IMR-90 (cell line): ENCODE data around the gene TBC1D22B. TPM values are rescaled to one million over a fixed set of nuclear protein-coding genes. Genes with fewer than 3 reads are reported as not detected.

Experiments used
- ATAC-seq: fragments of 200-7000 bp; cut with Tn5 transposase; 2 replicates; pipeline ENCODE4 v1.9.1; 2020; ENCODE audit warnings: low read depth, mild to moderate bottlenecking, moderate library complexity
- BruUV-seq: library from RNA; stranded (reverse); fragments of 400-500 nt; replicated peaks from 2 replicates; lab custom pipeline; 2021; lab: Mats Ljungman, UMichigan
- CTCF ChIA-PET: fragments of 300-600 bp; formaldehyde crosslinking; extraction: SDS; loops from one replicate; lab custom pipeline; 2021; ENCODE audit warnings: antibody characterized with exemption; lab: Yijun Ruan, JAX
- POLR2A ChIA-PET: fragments of 300-600 bp; sonication (Branson Sonifier 250); formaldehyde crosslinking; loops from one replicate; lab custom pipeline; 2022; ENCODE audit warnings: antibody characterized with exemption; ENCODE audit not compliant: unreplicated experiment; lab: Charles Lee
- DNase-seq: peaks from one replicate; pipeline ENCODE4 v3.0.0; 2013
- H2AFZ ChIP-seq: replicated peaks from 2 replicates; pipeline ENCODE3; 2013; ENCODE audit warnings: low read length, mild to moderate bottlenecking; ENCODE audit not compliant: poor library complexity
- H2AK5ac ChIP-seq: 2 replicates; pipeline ENCODE4 v1.6.1; 2013; ENCODE audit warnings: low read depth, low read length, inconsistent platforms
- H2AK9ac ChIP-seq: replicated peaks from 2 replicates; pipeline ENCODE3; 2013; ENCODE audit warnings: mild to moderate bottlenecking, low read depth, low read length, moderate library complexity; ENCODE audit not compliant: poor library complexity
- H2BK120ac ChIP-seq: 2 replicates; pipeline ENCODE4 v1.6.1; 2013; ENCODE audit warnings: low read depth, low read length, inconsistent platforms
- H2BK15ac ChIP-seq: 3 replicates; pipeline ENCODE4 v1.6.1; 2013; ENCODE audit warnings: low read depth, low read length, inconsistent platforms
- H2BK20ac ChIP-seq: 2 replicates; pipeline ENCODE4 v1.6.1; 2013; ENCODE audit warnings: low read depth, mild to moderate bottlenecking, inconsistent platforms, low read length, moderate library complexity
- H2BK5ac ChIP-seq: 2 replicates; pipeline ENCODE4 v1.6.1; 2013; ENCODE audit warnings: mild to moderate bottlenecking, low read depth, low read length, inconsistent platforms; ENCODE audit not compliant: poor library complexity, severe bottlenecking
- H3K14ac ChIP-seq: replicated peaks from 2 replicates; pipeline ENCODE4 v1.6.1; 2013; ENCODE audit warnings: low read depth, low read length, inconsistent platforms
- H3K18ac ChIP-seq: 2 replicates; pipeline ENCODE4 v1.6.1; 2013; ENCODE audit warnings: low read depth, low read length, control low read depth
- H3K23ac ChIP-seq: 2 replicates; pipeline ENCODE4 v1.6.1; 2013; ENCODE audit warnings: low read depth, low read length, inconsistent platforms
- H3K27ac ChIP-seq: 2 replicates; pipeline ENCODE4 v1.5.1; 2013; ENCODE audit warnings: mild to moderate bottlenecking, control low read depth, low read length; ENCODE audit not compliant: insufficient read depth
- H3K27me3 ChIP-seq: 2 replicates; pipeline ENCODE4 v1.6.1; 2013; ENCODE audit warnings: low read length; ENCODE audit not compliant: control insufficient read depth, insufficient read depth
- H3K36me3 ChIP-seq: 2 replicates; pipeline ENCODE4 v1.6.1; 2013; ENCODE audit warnings: low read length, mixed read lengths; ENCODE audit not compliant: control insufficient read depth, insufficient read depth
- H3K4ac ChIP-seq: 2 replicates; pipeline ENCODE4 v1.6.1; 2013; ENCODE audit warnings: low read depth, low read length, inconsistent platforms
- H3K4me1 ChIP-seq: 2 replicates; pipeline ENCODE4 v1.6.1; 2013; ENCODE audit warnings: low read length, mixed read lengths; ENCODE audit not compliant: control insufficient read depth, insufficient read depth
- H3K4me2 ChIP-seq: 2 replicates; pipeline ENCODE4 v1.6.1; 2013; ENCODE audit warnings: low read depth, mild to moderate bottlenecking, control low read depth, low read length, moderate library complexity
- H3K4me3 ChIP-seq: 2 replicates; pipeline ENCODE4 v1.5.1; 2013; ENCODE audit warnings: low read depth, mild to moderate bottlenecking, control low read depth, low read length, moderate library complexity; ENCODE audit not compliant: insufficient read depth
- H3K56ac ChIP-seq: 2 replicates; pipeline ENCODE4 v1.6.1; 2013; ENCODE audit warnings: low read length, inconsistent platforms; ENCODE audit not compliant: insufficient read depth; ENCODE audit errors: extremely low read depth
- H3K79me1 ChIP-seq, 2 experiments: 2 replicates each; pipeline ENCODE4 v1.6.1; 2013; ENCODE audit warnings: low read length in 2 of 2, inconsistent platforms in 1 of 2, low read depth in 1 of 2
- H3K9ac ChIP-seq: 2 replicates; pipeline ENCODE4 v1.6.1; 2013; ENCODE audit warnings: low read depth, low read length, control low read depth
- H3K9me1 ChIP-seq: 2 replicates; pipeline ENCODE4 v1.6.1; 2013; ENCODE audit warnings: low read length, inconsistent platforms; ENCODE audit not compliant: insufficient read depth
- H3K9me3 ChIP-seq: 2 replicates; pipeline ENCODE4 v1.6.1; 2013; ENCODE audit warnings: low read length; ENCODE audit not compliant: control insufficient read depth, insufficient read depth
- H4K20me1 ChIP-seq: 2 replicates; pipeline ENCODE4 v1.6.1; 2013; ENCODE audit warnings: low read length, inconsistent platforms; ENCODE audit not compliant: insufficient read depth
- H4K5ac ChIP-seq: 2 replicates; pipeline ENCODE4 v1.6.1; 2013; ENCODE audit warnings: mild to moderate bottlenecking, low read depth, low read length, control low read depth
- H4K8ac ChIP-seq, 2 experiments: 2 replicates each; pipeline ENCODE4 v1.6.1; 2013; ENCODE audit warnings: low read depth in 2 of 2, low read length in 2 of 2, control low read depth in 1 of 2, inconsistent platforms in 1 of 2
- H4K91ac ChIP-seq: 2 replicates; pipeline ENCODE4 v1.6.1; 2013; ENCODE audit warnings: low read depth, low read length, inconsistent platforms; ENCODE audit not compliant: insufficient read depth
- CEBPB ChIP-seq: IDR thresholded peaks from 2 replicates; pipeline ENCODE4 v1.6.1; 2012; ENCODE audit warnings: low read depth, low read length, improper control_type of control experiment
- CHD1 ChIP-seq: IDR thresholded peaks from 2 replicates; pipeline ENCODE4 v1.6.1; 2012; ENCODE audit warnings: low read depth, low read length, improper control_type of control experiment
- CTCF ChIP-seq: conservative IDR thresholded peaks from 2 replicates; pipeline ENCODE4 v1.5.1; 2012; ENCODE audit warnings: mild to moderate bottlenecking, low read depth, low read length, improper control_type of control experiment
- ELK1 ChIP-seq: fragments of 150-350 bp; IDR thresholded peaks from 2 replicates; pipeline ENCODE4 v1.6.1; 2016; ENCODE audit warnings: low read depth, mild to moderate bottlenecking, low read length, moderate library complexity, borderline replicate concordance
- SMC3 ChIP-seq: fragments of 150-350 bp; IDR thresholded peaks from 2 replicates; pipeline ENCODE4 v1.6.1; 2016; ENCODE audit warnings: low read depth, mild to moderate bottlenecking, antibody characterized with exemption, low read length, moderate library complexity
- USF2 ChIP-seq: fragments of 150-350 bp; IDR thresholded peaks from 2 replicates; pipeline ENCODE4 v1.6.1; 2017; ENCODE audit warnings: mild to moderate bottlenecking, antibody characterized with exemption, low read length, low read depth
- WGBS, 2 experiments: methylation state at CpG; one replicate each; pipeline versions ENCODE4 v1.1.5 to v1.1.7; 2013; ENCODE audit warnings: missing lambda C conversion rate in 2 of 2; ENCODE audit not compliant: insufficient read length in 1 of 2; ENCODE audit errors: extremely low coverage in 2 of 2; 5-methylcytosine and 5-hydroxymethylcytosine counted together
- dilution Hi-C: fragments of 300-500 bp; cut with HindIII; formaldehyde crosslinking; loops from one replicate; pipeline ENCODE4 v1.14.3; 2018; ENCODE audit warnings: low sequenced_read_pairs; ENCODE audit not compliant: unreplicated experiment
- in situ Hi-C: fragments of 300-500 bp; cut with MboI; formaldehyde crosslinking; loops from 3 replicates; pipeline ENCODE4 v1.14.3; 2019; ENCODE audit warnings: low sequenced_read_pairs, inconsistent platforms, mixed read lengths
- intact Hi-C: fragments of 100-400 bp; cut with micrococcal nuclease; formaldehyde crosslinking; loops from 2 replicates; pipeline ENCODE4 v1.10.0; 2022
- polyA plus RNA-seq, 3 experiments: library from polyadenylated mRNA; depleted of rRNA; stranded (reverse); fragments of >200 nt; gene quantifications; 2 replicates each; pipeline ENCODE4 v1.2.3, GENCODE V29; 2012; ENCODE audit warnings: low replicate concordance in 1 of 3
- total RNA-seq: library from RNA; depleted of rRNA; stranded (reverse); fragments of >200 nt; gene quantifications from 2 replicates; pipeline ENCODE4 v1.2.3, GENCODE V29; 2012

The TBC1D22B gene
- total and polyA plus RNA-seq, 2 of the 4 experiments (the other 2 are of a cell fraction), result 6.6 to 7.5 TPM

GRCh38 chr6:37299990-37300389 lies 42.4 kb downstream of the TBC1D22B start:
- Histone ChIP-seq H4K8ac (no peak overlapping the region), H3K27ac (no peak overlapping the region), H2BK120ac (no peak overlapping the region), H2BK5ac (no peak overlapping the region), H3K4me3 (no peak overlapping the region), H3K14ac (no peak overlapping the region), H2AK9ac (no peak overlapping the region), H3K9me1 (peaks cover 3% of the 10 kb centered on the region; the same call in 1 of the 2 replicates), H2AFZ (no peak overlapping the region), H3K4me1 (no peaks in the 10 kb centered on the region), H2BK20ac (no peak overlapping the region), H4K91ac (no peak overlapping the region), H2AK5ac (no peak overlapping the region), H3K9ac (no peak overlapping the region), H4K5ac (no peak overlapping the region), H3K18ac (no peak overlapping the region), H3K56ac (no peak overlapping the region), H3K4me2 (no peak overlapping the region), H4K20me1 (no peaks in the 10 kb centered on the region), H3K79me1 (0 out of 4 replicates have a peak, but pooled peaks cover 0 to 6% of the 10 kb centered on the region in 2 experiments), H3K27me3 (no peaks in the 10 kb centered on the region), H2BK15ac (no peak overlapping the region), H3K36me3 (peaks cover 20% of the 10 kb centered on the region), H3K23ac (no peak overlapping the region), H3K9me3 (no peaks in the 10 kb centered on the region), H3K4ac (no peak overlapping the region)
- WGBS, 2 experiments, result 100% methylated on average over 4 of the region's 4 CpGs; no CpG with 5 or more reads in 1 of the 2 experiments
- dilution Hi-C loops, result no loop called here
- DNase-seq, result no peak
- ChIA-PET CTCF (interaction anchor here (0.9 kb wide), 1 partner anchor 136 kb away, joined by 3 read pairs; no protein-coding TSS in a partner anchor), POLR2A (no interaction called here)
- ATAC-seq, result no peak
- no TSS peak for BruUV-seq
- TF ChIP-seq USF2 (no peak), ELK1 (no peak), CEBPB (peak; percentile 62), SMC3 (no peak), CHD1 (no peak), CTCF (no peak)
- in situ Hi-C loops, result no loop called here
- intact Hi-C loops, result no loop called here
